Left kidney (tissue), 2 donors: ENCODE measurements around the gene GRB10. TPM values are rescaled to one million over a fixed set of nuclear protein-coding genes. Genes with fewer than 3 reads are reported as not detected.

ENCODE experiments used
- DNase-seq: peaks from one replicate; pipeline ENCODE4 v3.0.0-alpha.2; 2013
- polyA plus RNA-seq: library from polyadenylated mRNA; unstranded; fragments of 120-200 nt; gene quantifications from one replicate; pipeline ENCODE4 v1.2.1, GENCODE V29; 2013; ENCODE audit not compliant: insufficient read length

Gene GRB10
- polyA plus RNA-seq, 1 donor = 45.6 TPM

DNA sequence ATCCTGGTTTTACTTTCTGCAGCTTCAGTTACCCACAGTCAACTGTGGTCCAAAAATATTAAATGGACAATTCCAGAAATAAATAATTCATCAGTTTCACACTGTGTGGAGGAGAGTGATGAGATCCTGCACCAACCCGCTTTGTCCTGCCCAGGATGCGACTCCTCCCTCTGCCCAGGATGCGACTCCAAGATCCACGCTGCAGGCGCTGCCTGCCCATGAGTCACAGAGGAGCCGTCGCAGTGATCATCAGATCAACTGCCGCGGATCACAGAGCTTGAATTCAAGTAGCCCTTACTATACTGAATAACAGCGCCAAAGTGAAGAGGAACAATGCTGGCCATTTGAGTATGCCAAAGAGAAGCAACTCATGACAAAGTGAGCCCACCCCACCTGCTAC is 61.5 kb downstream of the GRB10 start:
- DNase-seq = no peak

- no peak for DNase-seq
Observed at GRCh38 chr7:50720295-50720694, 62.4 kb downstream of the GRB10 start.

GRCh38 chr7:50718876-50719275 is 63.8 kb downstream of the GRB10 start:
- no peak for DNase-seq

- no peak for DNase-seq
Observed at GRCh38 chr7:50718311-50718710, 64.4 kb downstream of the GRB10 start.

- DNase-seq = no peak
Observed at GRCh38 chr7:50717181-50717580, 65.5 kb downstream of the GRB10 start.

GRCh38 chr7:50714857-50715256 is 67.8 kb downstream of the GRB10 start:
- no peak for DNase-seq

DNA sequence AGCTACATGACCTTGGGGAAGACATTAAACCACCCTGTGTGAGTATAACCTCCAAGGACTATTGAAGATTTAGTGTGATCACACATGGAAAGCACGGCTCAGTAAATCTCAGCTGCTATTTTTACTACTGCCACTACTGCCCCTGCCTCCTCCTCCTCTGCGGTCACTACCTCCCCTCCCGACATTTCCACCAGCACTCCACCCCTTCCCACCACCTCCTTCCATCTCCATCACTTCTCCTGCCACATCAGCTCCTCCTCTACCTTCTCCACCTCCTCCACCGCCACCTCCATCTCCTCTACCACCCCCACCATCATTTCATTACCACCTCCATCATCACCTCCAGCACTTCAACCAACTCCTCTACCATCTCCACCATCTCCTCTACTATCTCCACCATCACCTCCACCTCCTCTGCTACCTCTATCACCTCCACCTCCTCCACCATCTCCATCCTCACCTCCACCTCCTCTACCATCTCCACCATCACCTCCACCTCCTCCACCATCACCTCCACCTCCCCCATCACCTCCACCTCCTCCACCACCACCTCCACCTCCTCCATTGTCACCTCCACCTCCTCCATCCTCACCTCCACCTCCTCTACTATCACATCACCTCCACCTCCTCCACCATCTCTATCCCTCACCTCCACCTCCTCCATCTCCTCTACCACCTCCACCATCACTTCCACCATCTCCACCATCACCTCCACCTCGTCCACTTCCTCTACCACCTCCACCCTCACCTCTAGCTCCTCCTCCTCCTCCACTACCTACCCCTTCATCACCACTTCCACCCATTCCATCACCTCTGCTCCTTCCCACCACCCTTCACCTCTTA is 69.4 kb downstream of the GRB10 start:
- DNase-seq = no peak

GRCh38 chr7:50712252-50713122 is 70.2 kb downstream of the GRB10 start:
- DNase-seq = peak; percentile 30

DNA sequence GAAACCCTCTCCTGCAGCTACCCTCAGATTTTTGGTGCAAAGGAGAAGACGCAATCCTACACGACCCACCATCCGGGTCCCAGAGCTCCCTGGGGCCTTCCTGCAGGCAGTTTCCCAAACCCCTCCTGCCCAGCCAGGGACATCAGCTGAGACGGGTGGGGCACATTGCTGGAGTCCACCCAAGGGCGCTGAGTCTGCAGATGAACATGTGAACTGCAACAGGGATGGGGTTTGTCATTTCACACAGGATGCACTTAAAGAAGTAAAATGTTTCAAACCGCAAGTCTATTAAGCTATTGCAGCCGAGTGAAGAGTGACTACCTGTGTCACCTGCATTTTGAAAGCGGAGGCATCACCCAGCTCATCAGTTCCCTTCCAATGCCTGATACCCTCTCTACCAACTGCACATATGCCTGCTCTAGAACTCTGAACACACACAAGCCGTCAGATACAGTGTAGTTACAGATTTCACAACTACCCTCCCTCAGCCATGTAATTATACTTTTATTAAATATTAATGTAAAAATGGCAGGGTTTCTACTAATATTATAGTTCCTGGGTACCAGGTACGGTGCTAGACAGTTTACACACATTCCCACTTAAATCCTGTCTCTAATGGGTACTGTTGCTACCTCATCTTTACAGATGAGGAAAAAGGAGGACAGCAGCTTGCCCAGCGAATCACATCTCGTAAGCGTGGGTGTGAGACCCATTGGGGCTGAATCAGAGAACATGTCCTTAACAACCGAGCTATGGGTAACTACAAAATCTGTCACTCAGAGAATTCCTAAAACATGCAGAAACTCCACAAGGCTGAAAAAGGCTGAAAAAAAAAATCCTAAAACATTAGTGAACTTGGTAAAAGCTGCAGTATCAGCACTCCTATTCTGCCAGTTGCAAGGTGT is 71.2 kb downstream of the GRB10 start:
- DNase-seq = no peak

GRCh38 chr7:50710441-50711154 is 72.1 kb downstream of the GRB10 start:
- no peak for DNase-seq

DNA sequence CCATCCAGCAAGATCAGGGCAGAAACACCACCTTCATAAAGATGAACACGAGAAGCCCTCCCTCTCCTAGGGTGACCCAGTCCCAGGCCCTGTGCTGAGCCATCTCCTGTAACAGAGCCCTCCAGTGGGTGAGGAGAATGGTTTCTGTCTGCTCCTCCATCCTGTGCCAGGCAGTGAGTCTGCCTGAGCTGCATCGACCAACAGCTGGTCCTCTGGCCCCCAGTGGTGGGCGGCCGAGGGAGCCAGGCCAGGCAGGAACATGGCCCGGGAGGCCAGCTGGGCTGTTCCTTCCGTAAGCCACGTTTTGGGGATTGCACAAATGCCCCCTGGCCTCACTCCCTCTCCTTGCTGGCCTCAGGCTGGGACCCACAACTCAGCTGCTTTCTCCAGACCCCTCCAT is 73.5 kb downstream of the GRB10 start:
- no peak for DNase-seq

DNA sequence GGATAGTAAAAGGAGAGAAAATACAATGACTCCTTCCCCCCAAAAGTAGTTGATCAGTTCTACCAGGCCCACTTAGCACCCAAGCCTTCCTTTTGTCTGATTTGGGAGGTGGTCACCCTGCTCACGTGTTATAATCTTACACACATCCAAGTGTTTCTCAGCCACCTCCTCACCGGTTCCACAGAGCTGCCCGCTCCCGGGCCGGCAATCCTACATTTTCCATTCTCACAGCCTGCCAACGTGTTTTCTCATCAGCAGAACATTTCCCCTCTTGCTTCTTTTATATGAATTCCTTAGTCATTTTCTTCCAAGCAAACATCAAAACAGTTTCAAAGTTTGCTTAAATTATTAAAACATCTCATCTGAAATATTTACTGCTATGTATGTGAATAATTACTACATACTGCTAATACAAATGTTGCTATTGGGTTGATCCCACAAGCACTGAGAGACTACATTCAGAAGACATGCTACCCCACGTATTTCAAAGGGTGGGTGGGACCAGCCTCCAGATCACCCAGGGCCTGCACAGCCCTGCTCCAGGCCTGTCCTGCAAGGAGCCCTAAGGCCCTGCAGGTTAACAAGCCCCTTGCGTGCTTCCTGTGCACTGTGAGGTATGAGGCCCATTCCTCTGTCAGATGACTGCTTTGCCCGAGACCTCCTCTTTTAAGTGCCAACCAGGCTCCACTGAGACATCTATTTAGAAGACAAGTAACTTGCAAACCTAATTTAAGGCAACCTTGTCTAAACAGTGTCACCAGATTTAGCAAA is 75.3 kb downstream of the GRB10 start:
- no peak for DNase-seq

DNA sequence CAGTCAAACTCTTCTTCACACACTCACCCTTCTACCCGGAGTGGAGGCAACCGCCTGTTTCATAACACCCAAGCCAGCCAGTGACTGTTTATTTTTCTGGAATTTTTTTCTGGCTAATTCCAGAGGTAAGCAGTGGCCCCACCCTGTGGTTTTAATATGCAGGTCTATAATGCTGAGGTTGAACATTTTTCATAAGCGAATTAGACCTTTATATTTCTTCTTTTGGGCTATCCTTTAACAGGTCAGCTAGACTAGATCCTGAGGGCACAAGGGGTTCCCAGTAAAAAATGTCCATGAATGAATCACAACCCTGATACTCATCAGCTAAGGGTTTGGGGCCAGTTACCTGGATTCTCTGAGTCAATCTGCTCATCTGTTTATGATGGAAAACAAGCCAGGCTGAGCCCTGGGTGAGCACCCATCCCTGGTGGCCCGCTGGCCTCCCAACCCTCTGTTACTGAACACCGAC is 76.2 kb downstream of the GRB10 start:
- no peak for DNase-seq

- no peak for DNase-seq
Observed at GRCh38 chr7:50704844-50705243, 77.9 kb downstream of the GRB10 start.

DNA sequence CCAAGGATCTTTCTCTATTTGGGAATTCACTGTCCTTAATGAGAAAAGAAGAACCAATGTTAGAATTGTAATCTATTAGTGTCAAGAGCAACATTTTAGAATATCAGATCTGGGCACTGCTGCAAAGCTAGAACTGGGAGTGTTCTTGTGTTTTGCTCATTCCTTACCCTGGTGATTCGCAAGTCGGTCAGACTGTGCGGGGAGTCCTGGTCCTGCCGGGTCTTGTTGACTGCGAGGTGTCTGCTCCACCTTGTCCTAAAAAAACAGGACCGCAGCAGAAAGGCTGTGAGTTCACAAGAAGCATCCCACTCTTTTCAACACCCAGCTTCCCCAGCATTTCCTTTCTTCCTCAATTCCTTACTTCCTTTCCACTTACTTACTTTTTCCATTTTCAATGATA is 79.0 kb downstream of the GRB10 start:
- DNase-seq = no peak

DNA sequence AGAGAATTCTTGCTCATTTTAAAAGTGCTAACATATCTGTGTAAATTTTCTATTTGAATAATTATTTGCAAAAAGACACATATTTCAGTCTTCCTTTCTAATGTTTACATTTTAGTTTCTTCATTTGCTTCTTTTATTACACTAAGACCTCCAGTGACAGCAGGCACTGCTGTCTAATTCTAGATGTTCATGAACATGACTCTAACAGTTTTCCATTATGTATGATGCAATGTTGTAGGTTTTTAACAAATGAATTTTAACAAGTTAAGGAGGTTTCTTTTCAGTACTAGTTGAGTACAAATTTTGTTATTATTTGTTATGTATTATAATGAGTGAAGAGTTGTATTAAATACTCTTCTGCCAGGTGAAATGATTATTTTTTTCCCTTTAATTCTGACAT is 83.6 kb downstream of the GRB10 start:
- no peak for DNase-seq

DNA sequence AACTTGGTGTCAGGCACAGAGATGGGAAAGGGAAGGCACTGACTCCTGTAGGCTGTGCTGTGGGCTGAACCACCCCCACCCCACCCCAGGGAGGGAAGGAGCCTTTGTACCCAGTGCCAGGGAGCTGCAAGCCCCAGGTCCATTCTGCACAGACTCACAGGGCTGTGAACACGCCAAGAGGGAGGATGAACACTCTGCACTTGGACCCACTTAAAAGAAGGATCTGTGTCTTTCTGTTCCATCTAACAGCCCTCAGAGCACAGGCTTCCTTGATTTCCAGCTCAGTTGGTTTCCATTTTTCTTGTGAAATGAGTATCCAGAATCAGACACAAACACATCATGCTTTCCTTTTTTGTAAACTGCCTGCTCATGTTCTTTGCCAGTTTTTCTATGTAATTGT is 84.9 kb downstream of the GRB10 start:
- no peak for DNase-seq

- no peak for DNase-seq
Observed at GRCh38 chr7:50696810-50697582, 85.7 kb downstream of the GRB10 start.

DNA sequence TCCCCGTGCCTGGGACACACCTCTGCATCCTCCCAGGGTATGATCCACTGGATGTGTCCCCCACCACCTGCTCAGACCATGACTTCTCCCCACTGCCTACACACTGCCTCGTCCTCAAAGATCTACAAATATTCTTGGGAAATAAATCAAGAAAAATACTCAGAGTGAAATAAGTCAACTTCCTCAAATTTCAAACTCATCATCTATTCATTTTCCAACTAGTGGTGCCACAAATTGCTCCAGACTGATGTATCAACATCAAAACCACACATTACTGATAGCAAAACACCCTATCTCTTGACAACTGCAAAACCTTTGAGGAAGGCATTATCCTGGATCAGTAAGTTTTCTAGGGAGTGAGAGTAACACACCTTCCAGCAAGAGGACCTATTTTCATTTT is 87.7 kb downstream of the GRB10 start:
- DNase-seq = no peak
